RCC 7860 (cell line): ENCODE measurements around the gene GCNA.

ENCODE experiments used
- DNase-seq: peaks from one replicate; pipeline ENCODE4 v3.0.0-alpha.2; 2015; ENCODE audit warnings: low spot score
- FAIRE-seq: peaks from 2 replicates; lab custom pipeline; 2012; peaks lifted over from hg19 to GRCh38; lab: Jason Lieb, UNC

Gene GCNA

GRCh38 chrX:71615056-71615455 lies 36.8 kb downstream of the GCNA start:
- DNase-seq (no peak), FAIRE-seq (no peak)

GRCh38 chrX:71615954-71616353 lies 37.7 kb downstream of the GCNA start:
- FAIRE-seq: no peak
- no peak for DNase-seq

GRCh38 chrX:71616672-71617529 lies 38.7 kb downstream of the GCNA start:
- DNase-seq (no peak), FAIRE-seq (no peak)

GRCh38 chrX:71617742-71618141 lies 39.5 kb downstream of the GCNA start:
- no peak for FAIRE-seq

GRCh38 chrX:71618303-71618721 lies 40.1 kb downstream of the GCNA start, which contains the start of gene CXCR3:
TSS of gene CXCR3 (minus strand) at chrX:71618511. CDS start at chrX:71618449, 62 bp downstream.
- FAIRE-seq (no peak), DNase-seq (peak; percentile 43)

More at GRCh38 chrX:71617742-71618141, 39.5 kb downstream of the GCNA start:
- no peak for DNase-seq

GRCh38 chrX:71618787-71619186 lies 40.5 kb downstream of the GCNA start:
- FAIRE-seq (no peak), DNase-seq (no peak)

- FAIRE-seq (no peak), DNase-seq (no peak)
These were observed 41.0 kb downstream of the GCNA start for GRCh38 chrX:71619193-71619592.

- FAIRE-seq (no peak), DNase-seq (no peak)
These were observed 41.7 kb downstream of the GCNA start for GRCh38 chrX:71619986-71620385.

- FAIRE-seq: no peak
- DNase-seq: no peak
These were observed 43.4 kb downstream of the GCNA start for GRCh38 chrX:71621603-71622002.

- FAIRE-seq (no peak), DNase-seq (no peak)
These were observed 43.9 kb downstream of the GCNA start for GRCh38 chrX:71622032-71622575.

GRCh38 chrX:71622576-71623450 lies 44.6 kb downstream of the GCNA start:
- no peak for FAIRE-seq
- no peak for DNase-seq

- FAIRE-seq: no peak
- DNase-seq: no peak
These were observed 45.5 kb downstream of the GCNA start for GRCh38 chrX:71623714-71624113.

- FAIRE-seq: no peak
These were observed 47.2 kb downstream of the GCNA start for GRCh38 chrX:71625471-71625870.

GRCh38 chrX:71626576-71626975 lies 48.3 kb downstream of the GCNA start:
- no peak for DNase-seq
- FAIRE-seq: no peak

More at GRCh38 chrX:71625471-71625870, 47.2 kb downstream of the GCNA start:
- DNase-seq: no peak

GRCh38 chrX:71627588-71628404 lies 49.6 kb downstream of the GCNA start:
- no peak for DNase-seq
- no peak for FAIRE-seq

GRCh38 chrX:71629467-71629866 lies 51.2 kb downstream of the GCNA start:
- DNase-seq: no peak
- no peak for FAIRE-seq

- no peak for DNase-seq
- no peak for FAIRE-seq
These were observed 54.9 kb downstream of the GCNA start for GRCh38 chrX:71632923-71633657.

GRCh38 chrX:71634366-71634765 lies 56.1 kb downstream of the GCNA start:
- FAIRE-seq: no peak
- DNase-seq: no peak

- DNase-seq: no peak
- FAIRE-seq: no peak
These were observed 58.4 kb downstream of the GCNA start for GRCh38 chrX:71636438-71637252.
